Mammary microvascular endothelial cell (primary cell): ENCODE measurements around the gene ADCYAP1. TPM values are rescaled to one million over a fixed set of nuclear protein-coding genes. Genes with fewer than 3 reads are reported as not detected.

Experiments
- total RNA-seq: library from RNA; depleted of rRNA; stranded (reverse); fragments of >200 nt; gene quantifications from 2 replicates; pipeline ENCODE4 v1.2.3, GENCODE V29; 2015

The ADCYAP1 gene
- total RNA-seq: 0.10 and 0.33 TPM in 2 replicates

DNA sequence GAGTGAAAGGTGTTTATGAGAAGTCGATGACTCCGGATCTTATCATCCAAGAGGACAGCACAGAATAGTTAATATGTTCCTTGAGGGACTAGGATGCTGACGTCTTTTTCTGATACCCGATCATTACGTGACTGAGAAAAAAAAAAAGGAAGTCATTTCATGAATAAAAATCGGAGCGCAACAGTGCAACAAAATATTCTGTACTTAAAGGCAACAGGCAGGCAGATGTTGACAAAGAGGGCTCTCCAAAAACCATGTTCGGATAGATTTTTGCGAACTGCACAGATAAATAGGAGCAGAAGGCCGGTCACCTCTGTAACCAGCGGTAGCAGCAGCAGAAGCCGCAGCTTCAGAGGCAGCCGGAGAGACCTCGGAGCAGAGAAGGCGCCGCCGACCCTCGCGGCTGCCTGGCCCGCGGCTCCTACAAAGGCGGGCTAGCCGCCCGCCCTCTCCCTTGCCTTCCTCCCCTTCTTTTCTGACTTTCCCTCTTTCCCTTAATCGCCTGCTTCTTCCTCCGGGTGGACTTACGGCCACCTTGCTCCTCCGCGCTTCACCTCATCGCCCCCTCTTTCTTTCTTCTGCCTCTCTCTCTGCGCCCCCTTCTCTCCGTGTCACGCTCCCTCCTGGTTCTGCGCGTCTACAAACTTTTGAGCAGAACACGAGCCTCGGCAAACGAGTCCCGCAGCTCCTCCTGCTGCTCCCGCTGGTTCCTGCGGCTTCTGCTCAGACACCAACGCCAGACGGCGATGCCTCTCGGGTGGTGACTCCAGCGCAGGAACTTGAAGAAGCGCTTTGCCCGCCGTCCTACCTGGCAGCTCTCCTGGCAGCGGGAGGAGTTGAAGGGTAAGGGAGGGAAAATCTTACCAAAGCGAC is at the start of gene ADCYAP1:
TSS of gene ADCYAP1 (plus strand) at position 654 of the 873 bp plus-strand sequence. CDS start 516 bp downstream, outside the sequence.

Other genes with a start within 250 kb of the ADCYAP1 start
- gene TYMS, start 247.2 kb upstream of the ADCYAP1 start, total RNA-seq: 86.5 and 95.8 TPM in 2 replicates
- 18.6 and 19.4 TPM in 2 replicates for gene ENOSF1, start 192.2 kb upstream of the ADCYAP1 start, total RNA-seq
- 210 and 227 TPM in 2 replicates for gene YES1, start 92.6 kb upstream of the ADCYAP1 start, total RNA-seq